ENCODE data around the gene CHMP6. TPM values are rescaled to one million over a fixed set of nuclear protein-coding genes. Genes with fewer than 3 reads are reported as not detected.
"Not testable (repeated sequence)": the region's sequence is repeated elsewhere in the genome, so short reads cannot be mapped to it uniquely, and the experiment has no call there.

CHMP6 gene
- total RNA-seq, 1 donor from 2014 or later: 29.9 TPM

GRCh38 chr17:81026266-81027036 is 34.8 kb downstream of the CHMP6 start:
- H3K36me3 ChIP-seq: no peaks in the 10 kb centered on the region
- ATAC-seq (no peak), DNase-seq (peak; percentile 62)
- TF ChIP-seq, protein P1, sequence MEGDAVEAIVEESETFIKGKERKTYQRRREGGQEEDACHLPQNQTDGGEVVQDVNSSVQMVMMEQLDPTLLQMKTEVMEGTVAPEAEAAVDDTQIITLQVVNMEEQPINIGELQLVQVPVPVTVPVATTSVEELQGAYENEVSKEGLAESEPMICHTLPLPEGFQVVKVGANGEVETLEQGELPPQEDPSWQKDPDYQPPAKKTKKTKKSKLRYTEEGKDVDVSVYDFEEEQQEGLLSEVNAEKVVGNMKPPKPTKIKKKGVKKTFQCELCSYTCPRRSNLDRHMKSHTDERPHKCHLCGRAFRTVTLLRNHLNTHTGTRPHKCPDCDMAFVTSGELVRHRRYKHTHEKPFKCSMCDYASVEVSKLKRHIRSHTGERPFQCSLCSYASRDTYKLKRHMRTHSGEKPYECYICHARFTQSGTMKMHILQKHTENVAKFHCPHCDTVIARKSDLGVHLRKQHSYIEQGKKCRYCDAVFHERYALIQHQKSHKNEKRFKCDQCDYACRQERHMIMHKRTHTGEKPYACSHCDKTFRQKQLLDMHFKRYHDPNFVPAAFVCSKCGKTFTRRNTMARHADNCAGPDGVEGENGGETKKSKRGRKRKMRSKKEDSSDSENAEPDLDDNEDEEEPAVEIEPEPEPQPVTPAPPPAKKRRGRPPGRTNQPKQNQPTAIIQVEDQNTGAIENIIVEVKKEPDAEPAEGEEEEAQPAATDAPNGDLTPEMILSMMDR (IDR thresholded peaks at IDR 0.05): no peak
- intact Hi-C loops (cut with DNase I): loop anchor here (5.0 kb wide), 1 partner anchor 66 kb away; no protein-coding TSS in a partner anchor
- no peaks in the 10 kb centered on the region for H3K9me3 ChIP-seq
- H3K27me3 ChIP-seq: no peaks in the 10 kb centered on the region
- peaks cover 52% of the 10 kb centered on the region for H3K4me1 ChIP-seq
- H3K27ac ChIP-seq: no peak overlapping the region
- no peak overlapping the region for H3K4me3 ChIP-seq

DNA sequence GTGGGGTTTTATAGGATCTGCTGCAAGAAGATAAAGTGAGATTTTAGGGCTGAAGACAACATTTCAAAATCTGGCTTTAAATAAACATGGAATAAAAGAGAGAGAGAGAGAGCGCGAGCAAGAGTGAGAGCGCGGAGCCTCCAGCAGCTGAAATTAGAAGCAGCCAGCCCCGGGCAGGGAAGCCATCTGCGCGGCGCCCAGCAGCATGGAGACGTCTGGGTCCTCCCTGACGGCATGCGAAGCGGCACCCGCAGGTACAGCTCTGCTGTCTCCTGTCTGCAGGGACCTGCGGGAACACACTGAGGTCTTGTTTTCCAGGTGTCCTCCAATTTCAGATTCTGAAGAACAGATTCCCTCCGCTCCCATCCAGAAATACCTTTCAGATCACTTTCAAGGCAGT is 35.4 kb downstream of the CHMP6 start:
- H3K36me3 ChIP-seq: no peaks in the 10 kb centered on the region
- no peaks in the 10 kb centered on the region for H3K27me3 ChIP-seq
- TF ChIP-seq, protein P1 (IDR thresholded peaks at IDR 0.05): no peak
- ATAC-seq: no peak
- peak; percentile 65 for DNase-seq
- peaks cover 53% of the 10 kb centered on the region for H3K4me1 ChIP-seq
- H3K27ac ChIP-seq: no peak overlapping the region
- H3K9me3 ChIP-seq: no peaks in the 10 kb centered on the region
- H3K4me3 ChIP-seq: no peak overlapping the region
- intact Hi-C loops (cut with DNase I): loop anchor here (5.0 kb wide), 1 partner anchor 65 kb away; no protein-coding TSS in a partner anchor

- Histone ChIP-seq H3K4me1 (peaks cover 61% of the 10 kb centered on the region), H3K4me3 (no peak overlapping the region), H3K27ac (no peak overlapping the region), H3K27me3 (no peaks in the 10 kb centered on the region), H3K36me3 (no peaks in the 10 kb centered on the region), H3K9me3 (no peaks in the 10 kb centered on the region)
- ATAC-seq (no peak), DNase-seq (peak; percentile 70)
- TF ChIP-seq, protein P1 (IDR thresholded peaks at IDR 0.05): no peak
- intact Hi-C loops (cut with DNase I): loop anchor here (5.0 kb wide), 1 partner anchor 64 kb away; no protein-coding TSS in a partner anchor
Observed at GRCh38 chr17:81027591-81028505, 36.2 kb downstream of the CHMP6 start.

DNA sequence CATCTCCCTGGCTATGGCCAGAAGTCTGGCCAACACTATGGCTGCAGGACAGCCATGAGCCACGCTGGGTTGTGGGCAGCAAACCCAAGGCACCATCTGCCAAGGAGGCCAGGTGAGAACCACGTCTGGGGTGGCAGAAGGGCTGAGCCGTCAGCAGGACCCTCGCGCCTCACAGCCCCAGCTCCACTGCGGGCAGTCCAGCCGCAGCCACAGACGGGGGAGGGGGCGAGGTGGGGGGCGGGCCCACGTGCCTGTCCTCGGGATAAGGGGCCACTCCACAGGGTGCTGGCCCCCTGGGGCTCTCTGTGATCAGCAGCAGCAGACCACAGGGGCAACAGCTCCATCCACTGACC is 36.8 kb downstream of the CHMP6 start:
- no peaks in the 10 kb centered on the region for H3K9me3 ChIP-seq
- H3K36me3 ChIP-seq: no peaks in the 10 kb centered on the region
- intact Hi-C loops (cut with DNase I): loop anchor here (5.0 kb wide), 1 partner anchor 64 kb away; no protein-coding TSS in a partner anchor
- no peak overlapping the region for H3K27ac ChIP-seq
- TF ChIP-seq, protein P1 (IDR thresholded peaks at IDR 0.05): no peak
- ATAC-seq: no peak
- peaks cover 63% of the 10 kb centered on the region for H3K4me1 ChIP-seq
- H3K4me3 ChIP-seq: no peak overlapping the region
- no peaks in the 10 kb centered on the region for H3K27me3 ChIP-seq
- peak; percentile 59 for DNase-seq

- peaks cover 55% of the 10 kb centered on the region for H3K4me1 ChIP-seq
- no peak for ATAC-seq
- intact Hi-C loops (cut with DNase I): loop anchor here (5.0 kb wide), 1 partner anchor 62 kb away; no protein-coding TSS in a partner anchor
Observed at GRCh38 chr17:81029859-81030258, 38.2 kb downstream of the CHMP6 start.

GRCh38 chr17:81030312-81030711 is 38.7 kb downstream of the CHMP6 start:
- ATAC-seq; intact Hi-C loops (cut with DNase I); DNase-seq; H3K27ac ChIP-seq; H3K27me3 ChIP-seq; H3K36me3 ChIP-seq; H3K9me3 ChIP-seq: not testable (repeated sequence)
- Histone ChIP-seq H3K4me3 (peak overlapping the region; percentile 42), H3K4me1 (peaks cover 50% of the 10 kb centered on the region)

More at GRCh38 chr17:81029859-81030258, 38.2 kb downstream of the CHMP6 start:
- no peaks in the 10 kb centered on the region for H3K36me3 ChIP-seq
- H3K27ac ChIP-seq: no peak overlapping the region
- no peaks in the 10 kb centered on the region for H3K9me3 ChIP-seq
- H3K27me3 ChIP-seq: no peaks in the 10 kb centered on the region
- TF ChIP-seq, protein P1 (IDR thresholded peaks at IDR 0.05): no peak
- peak; percentile 63 for DNase-seq
- H3K4me3 ChIP-seq: no peak overlapping the region

All from upper lobe of right lung (tissue), 1 donor.